HG03095 (cell line): ENCODE measurements around the gene GALNT10.

Experiments
- ATAC-seq: cut with Tn5 transposase; IDR thresholded peaks from one replicate; pipeline ENCODE4 v1.9.1; 2021; ENCODE audit warnings: moderate library complexity; ENCODE audit not compliant: unreplicated experiment

The GALNT10 gene

GRCh38 chr5:154400678-154401077 lies 210.1 kb downstream of the GALNT10 start:
- no peak for ATAC-seq

GRCh38 chr5:154401355-154401754 lies 210.8 kb downstream of the GALNT10 start:
- no peak for ATAC-seq

- no peak for ATAC-seq
Observed at GRCh38 chr5:154401931-154402330, 211.4 kb downstream of the GALNT10 start.

- ATAC-seq = no peak
Observed at GRCh38 chr5:154402611-154403010, 212.1 kb downstream of the GALNT10 start.

- no peak for ATAC-seq
Observed at GRCh38 chr5:154403234-154403633, 212.7 kb downstream of the GALNT10 start.

- no peak for ATAC-seq
Observed at GRCh38 chr5:154403776-154404387, 213.3 kb downstream of the GALNT10 start.

GRCh38 chr5:154405078-154405792 lies 214.7 kb downstream of the GALNT10 start:
- ATAC-seq = peak; percentile 98

GRCh38 chr5:154406231-154406630 lies 215.7 kb downstream of the GALNT10 start:
- ATAC-seq = no peak

GRCh38 chr5:154406826-154407225 lies 216.3 kb downstream of the GALNT10 start:
- ATAC-seq = no peak

GRCh38 chr5:154408811-154409210 lies 218.3 kb downstream of the GALNT10 start:
- ATAC-seq = no peak

GRCh38 chr5:154409230-154409840 lies 218.8 kb downstream of the GALNT10 start:
- ATAC-seq = no peak

- ATAC-seq = no peak
Observed at GRCh38 chr5:154410008-154410407, 219.5 kb downstream of the GALNT10 start.

- no peak for ATAC-seq
Observed at GRCh38 chr5:154410786-154411185, 220.3 kb downstream of the GALNT10 start.

- no peak for ATAC-seq
Observed at GRCh38 chr5:154411338-154411737, 220.8 kb downstream of the GALNT10 start.

GRCh38 chr5:154412316-154412715 lies 221.8 kb downstream of the GALNT10 start:
- ATAC-seq = no peak

GRCh38 chr5:154412925-154413324 lies 222.4 kb downstream of the GALNT10 start:
- ATAC-seq = no peak

GRCh38 chr5:154415114-154415513 lies 224.6 kb downstream of the GALNT10 start:
- no peak for ATAC-seq

- ATAC-seq = no peak
Observed at GRCh38 chr5:154418344-154418820, 227.8 kb downstream of the GALNT10 start.

GRCh38 chr5:154419236-154419635 lies 228.7 kb downstream of the GALNT10 start:
- no peak for ATAC-seq

- no peak for ATAC-seq
Observed at GRCh38 chr5:154421868-154422267, 231.3 kb downstream of the GALNT10 start.

- no peak for ATAC-seq
Observed at GRCh38 chr5:154422298-154422697, 231.8 kb downstream of the GALNT10 start.

- ATAC-seq = no peak
Observed at GRCh38 chr5:154428208-154428607, 237.7 kb downstream of the GALNT10 start.
